ENCODE results near the gene DTNA. TPM values are rescaled to one million over a fixed set of nuclear protein-coding genes. Genes with fewer than 3 reads are reported as not detected.

DTNA gene
- total RNA-seq, 1 experiment from 2014 or later: 0.77 TPM

DNA sequence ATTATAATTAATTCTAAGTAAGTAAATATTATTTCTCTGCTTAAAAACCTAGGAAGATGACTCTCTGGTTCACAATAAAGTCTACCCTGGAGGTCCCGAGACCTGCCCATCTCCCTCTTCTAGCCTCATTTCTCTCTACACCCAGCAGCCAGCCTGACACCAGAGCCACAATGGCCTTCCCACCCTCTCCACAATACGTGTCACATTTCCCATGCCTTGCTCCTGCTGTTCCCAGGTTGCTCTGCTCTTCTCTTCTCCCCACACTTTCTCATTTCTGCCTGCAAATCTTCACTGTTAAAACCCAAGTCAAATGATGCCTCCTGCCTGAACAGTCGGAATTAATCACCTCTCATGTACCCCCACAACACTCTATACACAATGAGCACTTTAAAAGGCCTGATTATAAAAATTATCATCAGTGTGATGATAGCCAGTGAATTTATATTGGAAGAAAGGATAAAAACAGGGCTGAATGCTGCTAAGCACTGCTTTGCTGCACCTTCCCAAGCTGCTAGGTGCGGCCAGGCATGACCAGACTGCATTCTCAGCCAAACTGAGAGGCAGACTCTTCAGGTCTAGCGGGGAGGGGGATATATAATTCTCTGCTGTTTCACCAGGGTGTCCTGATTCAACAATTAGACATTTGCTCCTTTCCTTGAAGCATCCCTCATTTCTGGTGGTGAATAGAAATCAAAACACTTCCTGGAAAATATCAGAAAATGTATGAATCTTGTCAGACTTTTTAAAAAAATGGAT is 160.6 kb downstream of the DTNA start:
- H3K9me3 ChIP-seq (ENCODE audit: control insufficient read depth, insufficient read depth, low read depth, low read length): no peaks in the 10 kb centered on the region
- ATAC-seq (no peak), DNase-seq (ENCODE audit: low read depth, low spot score) (no peak)
- POLR2A ChIA-PET: no interaction called here
- CTCF ChIA-PET: no interaction called here
- no peak overlapping the region for H3K4me3 ChIP-seq (ENCODE audit: low read depth in 2 of 2, low read length in 2 of 2)
- intact Hi-C loops (cut with micrococcal nuclease; ENCODE audit: unreplicated experiment) (no loop called here), in situ Hi-C loops (cut with HindIII; ENCODE audit: low pct_unique_long_range_greater_than_20kb, low sequenced_read_pairs) (no loop called here)
- H3K36me3 ChIP-seq (ENCODE audit: control insufficient read depth, insufficient read depth, low read length): no peaks in the 10 kb centered on the region
- no peaks in the 10 kb centered on the region for H3K4me1 ChIP-seq (ENCODE audit: control insufficient read depth, insufficient read depth, low read length)
- no peaks in the 10 kb centered on the region for H3K27me3 ChIP-seq (ENCODE audit: control insufficient read depth, insufficient read depth, low read length)
- H3K27ac ChIP-seq (ENCODE audit: low read length): no peak overlapping the region
- BruUV-seq (replicated peaks): no TSS peak
- TF ChIP-seq POLR2AphosphoS5 (IDR thresholded peaks at IDR 0.05; ENCODE audit: low read depth, low read length): no peak
- TF ChIP-seq TCF7L2 (IDR thresholded peaks at IDR 0.05; ENCODE audit: low read depth, low read length): no peak
- no peak for TF ChIP-seq CTCF (IDR thresholded peaks at IDR 0.05)
- TF ChIP-seq SIN3A (IDR thresholded peaks at IDR 0.05; ENCODE audit: borderline replicate concordance, insufficient read depth, low read depth, low read length): no peak
- TF ChIP-seq, protein P1, sequence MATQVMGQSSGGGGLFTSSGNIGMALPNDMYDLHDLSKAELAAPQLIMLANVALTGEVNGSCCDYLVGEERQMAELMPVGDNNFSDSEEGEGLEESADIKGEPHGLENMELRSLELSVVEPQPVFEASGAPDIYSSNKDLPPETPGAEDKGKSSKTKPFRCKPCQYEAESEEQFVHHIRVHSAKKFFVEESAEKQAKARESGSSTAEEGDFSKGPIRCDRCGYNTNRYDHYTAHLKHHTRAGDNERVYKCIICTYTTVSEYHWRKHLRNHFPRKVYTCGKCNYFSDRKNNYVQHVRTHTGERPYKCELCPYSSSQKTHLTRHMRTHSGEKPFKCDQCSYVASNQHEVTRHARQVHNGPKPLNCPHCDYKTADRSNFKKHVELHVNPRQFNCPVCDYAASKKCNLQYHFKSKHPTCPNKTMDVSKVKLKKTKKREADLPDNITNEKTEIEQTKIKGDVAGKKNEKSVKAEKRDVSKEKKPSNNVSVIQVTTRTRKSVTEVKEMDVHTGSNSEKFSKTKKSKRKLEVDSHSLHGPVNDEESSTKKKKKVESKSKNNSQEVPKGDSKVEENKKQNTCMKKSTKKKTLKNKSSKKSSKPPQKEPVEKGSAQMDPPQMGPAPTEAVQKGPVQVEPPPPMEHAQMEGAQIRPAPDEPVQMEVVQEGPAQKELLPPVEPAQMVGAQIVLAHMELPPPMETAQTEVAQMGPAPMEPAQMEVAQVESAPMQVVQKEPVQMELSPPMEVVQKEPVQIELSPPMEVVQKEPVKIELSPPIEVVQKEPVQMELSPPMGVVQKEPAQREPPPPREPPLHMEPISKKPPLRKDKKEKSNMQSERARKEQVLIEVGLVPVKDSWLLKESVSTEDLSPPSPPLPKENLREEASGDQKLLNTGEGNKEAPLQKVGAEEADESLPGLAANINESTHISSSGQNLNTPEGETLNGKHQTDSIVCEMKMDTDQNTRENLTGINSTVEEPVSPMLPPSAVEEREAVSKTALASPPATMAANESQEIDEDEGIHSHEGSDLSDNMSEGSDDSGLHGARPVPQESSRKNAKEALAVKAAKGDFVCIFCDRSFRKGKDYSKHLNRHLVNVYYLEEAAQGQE (IDR thresholded peaks at IDR 0.05; ENCODE audit: insufficient read depth in 1 of 2, low read depth in 2 of 2, low read length in 1 of 2): no peak

DNA sequence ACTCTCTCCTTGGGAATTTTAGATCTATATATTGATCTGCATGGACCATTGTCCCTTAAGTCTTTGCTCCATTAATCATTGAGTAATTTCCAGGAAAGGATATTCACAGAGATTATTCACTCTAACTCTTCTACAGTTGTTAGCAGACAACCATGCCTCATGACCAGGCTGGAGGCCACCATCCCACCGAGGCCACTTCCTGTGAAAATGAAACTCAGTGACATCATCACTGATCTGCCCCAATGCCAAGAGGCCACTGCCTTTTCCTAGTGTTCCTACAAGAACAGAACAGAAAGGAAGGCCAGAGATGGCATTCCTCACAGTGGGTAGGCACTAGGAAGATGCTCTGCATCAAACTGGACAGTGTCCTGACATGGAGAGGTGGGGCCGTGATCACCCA is 161.3 kb downstream of the DTNA start:
- in situ Hi-C loops (cut with HindIII; ENCODE audit: low pct_unique_long_range_greater_than_20kb, low sequenced_read_pairs): no loop called here

More for the DNA sequence above, 161.3 kb downstream of the DTNA start:
- CTCF ChIA-PET: no interaction called here
- Histone ChIP-seq H3K27ac (ENCODE audit: low read length) (no peak overlapping the region), H3K36me3 (ENCODE audit: control insufficient read depth, insufficient read depth, low read length) (no peaks in the 10 kb centered on the region), H3K4me1 (ENCODE audit: control insufficient read depth, insufficient read depth, low read length) (no peaks in the 10 kb centered on the region), H3K27me3 (ENCODE audit: control insufficient read depth, insufficient read depth, low read length) (no peaks in the 10 kb centered on the region), H3K9me3 (ENCODE audit: control insufficient read depth, insufficient read depth, low read depth, low read length) (no peaks in the 10 kb centered on the region), H3K4me3 (ENCODE audit: low read depth in 2 of 2, low read length in 2 of 2) (no peak overlapping the region)
- intact Hi-C loops (cut with micrococcal nuclease; ENCODE audit: unreplicated experiment): no loop called here
- ATAC-seq: no peak
- no TSS peak for BruUV-seq (replicated peaks)
- TF ChIP-seq SIN3A (IDR thresholded peaks at IDR 0.05; ENCODE audit: borderline replicate concordance, insufficient read depth, low read depth, low read length): no peak
- no peak for TF ChIP-seq TCF7L2 (IDR thresholded peaks at IDR 0.05; ENCODE audit: low read depth, low read length)
- TF ChIP-seq POLR2AphosphoS5 (IDR thresholded peaks at IDR 0.05; ENCODE audit: low read depth, low read length): no peak
- TF ChIP-seq, protein P1 (IDR thresholded peaks at IDR 0.05; ENCODE audit: insufficient read depth in 1 of 2, low read depth in 2 of 2, low read length in 1 of 2): no peak
- no peak for TF ChIP-seq CTCF (IDR thresholded peaks at IDR 0.05)
- no peak for DNase-seq (ENCODE audit: low read depth, low spot score)
- POLR2A ChIA-PET: no interaction called here

Data from Panc1 (cell line).